Stimulated activated CD8-positive, alpha-beta memory T cell treated with anti-CD3 and anti-CD28 coated beads, Interleukin-15, amount 100 ng/mL, for 1 hour (primary cell): ENCODE results near the gene CYB5R4.
"Not testable (repeated sequence)": the region's sequence is repeated elsewhere in the genome, so short reads cannot be mapped to it uniquely, and the experiment has no call there.

Experiments used
- DNase-seq: peaks from one replicate; pipeline ENCODE4 v3.0.0-alpha.2; 2020; ENCODE audit warnings: low read depth

CYB5R4 gene

GRCh38 chr6:83908813-83909212, 49.3 kb downstream of the CYB5R4 start:
- no peak for DNase-seq

DNA sequence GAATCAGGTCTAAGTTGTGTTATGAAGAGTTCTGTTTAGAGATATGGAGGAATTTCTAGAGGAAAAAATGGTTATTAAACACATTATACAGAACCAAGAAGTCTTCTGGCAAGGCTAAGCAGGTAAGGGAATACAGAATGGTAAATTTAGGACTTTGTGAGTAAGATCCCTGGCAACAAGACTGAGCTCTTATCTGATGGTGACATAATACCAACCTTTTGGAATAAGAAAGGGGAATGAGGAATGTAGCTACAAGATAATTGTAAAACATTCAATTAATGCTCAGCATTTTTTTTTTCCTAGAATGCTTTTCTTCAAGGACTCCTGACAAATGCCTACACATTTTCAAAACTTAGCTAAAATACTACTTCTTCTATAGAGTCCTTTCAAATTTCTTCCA, 51.8 kb downstream of the CYB5R4 start:
- DNase-seq: no peak

DNA sequence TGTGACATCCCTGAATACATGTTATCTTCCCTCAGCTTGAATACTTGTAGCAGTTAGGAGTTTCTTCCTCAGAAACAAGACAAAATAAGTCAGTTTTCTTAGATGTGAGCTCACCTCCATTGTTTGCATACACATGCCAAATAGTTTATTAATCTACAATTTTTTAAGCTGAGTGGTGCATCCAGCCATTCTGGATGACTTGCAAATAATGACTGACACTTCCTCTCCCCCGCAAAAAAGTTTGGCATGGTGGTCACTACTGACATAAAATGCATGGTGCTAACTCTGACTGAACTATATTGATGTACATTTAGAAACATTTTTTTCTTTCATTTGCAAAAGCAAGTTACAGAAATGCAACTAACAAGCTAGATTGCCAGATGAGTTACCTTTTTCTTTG, 55.5 kb downstream of the CYB5R4 start:
- DNase-seq: no peak

GRCh38 chr6:83917001-83917400, 57.5 kb downstream of the CYB5R4 start:
- DNase-seq: no peak

GRCh38 chr6:83920017-83920416, 60.5 kb downstream of the CYB5R4 start:
- no peak for DNase-seq

DNA sequence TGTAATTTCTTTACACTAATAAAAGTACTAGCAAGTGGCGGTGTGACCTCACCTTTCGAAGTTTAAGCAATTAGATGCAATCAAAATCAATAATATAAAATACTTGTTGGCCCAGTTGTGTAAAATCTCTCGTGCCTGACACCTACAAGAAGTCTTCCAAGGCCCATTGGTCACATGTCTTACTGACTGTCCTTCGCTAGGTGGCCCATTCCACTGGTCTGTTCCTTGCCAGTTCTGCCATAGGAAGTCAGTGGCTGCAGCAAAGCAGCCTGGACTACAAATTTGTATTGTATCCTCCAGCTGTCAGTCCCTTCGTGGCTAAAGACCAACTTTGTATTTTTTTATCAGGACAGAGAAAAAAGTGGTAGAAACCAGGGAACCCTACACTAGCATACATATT, 61.8 kb downstream of the CYB5R4 start:
- no peak for DNase-seq

DNA sequence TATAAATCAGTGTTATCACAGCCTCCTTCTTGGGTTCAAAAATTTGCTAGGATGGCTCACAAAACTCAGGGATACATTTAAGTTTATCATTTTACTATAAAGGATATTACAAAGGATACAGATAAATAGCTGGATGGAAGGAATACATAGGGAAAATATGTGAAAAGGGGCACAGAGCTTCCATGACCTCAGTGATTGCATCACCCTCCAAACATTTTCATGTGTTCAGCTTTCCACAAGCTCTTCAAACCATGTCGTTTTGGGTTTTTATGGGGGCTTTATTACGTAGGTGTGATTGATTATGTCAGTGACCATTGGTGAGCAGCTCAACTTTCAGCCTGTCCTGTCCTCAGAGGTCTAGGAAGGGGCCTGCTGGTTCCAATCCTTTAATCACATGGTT, 68.0 kb downstream of the CYB5R4 start:
- DNase-seq: no peak

- DNase-seq: no peak
Measured at GRCh38 chr6:83928286-83928685, 68.8 kb downstream of the CYB5R4 start.

GRCh38 chr6:83946201-83946833, 86.8 kb downstream of the CYB5R4 start:
- DNase-seq: not testable (repeated sequence)

DNA sequence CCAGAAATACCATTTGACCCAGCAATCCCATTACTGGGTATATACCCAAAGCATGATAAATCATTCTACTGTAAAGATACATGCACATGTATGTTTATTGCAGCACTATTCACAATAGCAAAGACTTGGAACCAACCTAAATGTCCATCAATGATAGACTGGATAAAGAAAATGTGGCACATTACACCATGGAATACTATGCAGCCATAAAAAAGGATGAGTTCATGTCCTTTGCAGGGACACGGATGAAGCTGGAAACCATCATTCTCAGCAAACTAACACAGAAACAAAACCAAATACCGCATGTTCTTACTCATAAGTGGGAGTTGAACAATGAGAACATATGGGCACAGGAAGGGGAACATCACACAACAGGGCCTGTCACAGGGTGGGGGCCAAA, 88.5 kb downstream of the CYB5R4 start:
- not testable (repeated sequence) for DNase-seq

DNA sequence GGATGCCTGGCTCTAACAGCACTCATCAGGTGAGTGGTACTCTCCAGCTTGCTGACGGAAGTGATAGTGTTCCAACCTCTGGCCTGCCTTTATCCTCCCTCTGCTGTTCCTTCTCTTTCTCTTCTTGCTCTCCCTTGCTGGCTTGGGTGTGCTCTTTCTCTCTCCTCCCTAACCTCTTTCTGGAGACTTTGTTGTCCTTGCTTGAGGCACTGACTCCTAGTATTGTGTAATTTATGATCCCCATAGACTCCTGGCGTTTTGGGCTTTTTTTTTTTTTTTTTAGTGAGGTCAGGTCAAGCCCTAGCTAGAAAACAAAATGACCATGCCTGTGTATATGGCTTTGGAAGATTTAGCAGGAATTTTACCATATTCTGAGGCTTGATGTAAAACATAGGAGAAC, 89.4 kb downstream of the CYB5R4 start:
- DNase-seq: no peak

GRCh38 chr6:83951423-83951822, 91.9 kb downstream of the CYB5R4 start:
- not testable (repeated sequence) for DNase-seq

DNA sequence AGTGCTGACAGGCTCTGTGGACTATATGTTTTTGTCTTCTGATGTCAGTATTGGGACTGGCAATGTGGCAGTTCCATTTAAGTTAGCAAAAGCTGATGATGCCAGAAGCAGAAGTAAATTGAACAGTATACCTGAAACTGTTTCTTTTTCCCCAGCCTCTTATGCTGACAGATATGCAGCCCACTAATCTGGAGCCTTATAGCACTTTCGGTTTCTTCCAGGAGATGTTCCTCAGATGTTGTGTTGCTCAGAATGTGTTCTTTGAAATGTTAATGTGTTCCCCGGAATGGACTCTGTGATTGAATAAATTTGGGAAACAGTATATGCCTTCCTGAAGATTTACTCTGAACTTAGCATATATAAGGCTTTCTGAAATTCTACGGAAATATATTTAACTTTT, 93.3 kb downstream of the CYB5R4 start:
- no peak for DNase-seq

GRCh38 chr6:83954371-83954770, 94.9 kb downstream of the CYB5R4 start:
- DNase-seq: no peak

GRCh38 chr6:83958241-83958685, 98.8 kb downstream of the CYB5R4 start:
- no peak for DNase-seq

DNA sequence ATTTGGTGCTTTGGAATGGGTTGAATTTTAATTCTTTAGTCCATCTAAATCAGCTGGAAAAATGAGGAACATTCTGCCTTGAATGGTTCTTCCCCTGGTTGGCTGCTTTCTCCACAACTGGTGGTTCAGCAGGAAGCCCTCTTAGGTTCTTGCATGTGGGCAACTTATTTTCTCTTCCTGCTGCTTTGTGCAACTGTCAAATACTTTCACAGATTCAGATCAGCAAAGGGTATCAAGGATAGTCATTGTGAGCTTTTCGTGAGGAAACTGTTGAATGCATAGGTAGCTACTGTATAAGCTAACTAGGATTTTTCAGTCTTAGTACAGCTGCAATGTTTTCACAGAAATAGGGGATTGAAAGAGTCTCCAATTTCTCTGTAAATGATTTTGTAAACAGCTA, 101.2 kb downstream of the CYB5R4 start:
- no peak for DNase-seq

DNA sequence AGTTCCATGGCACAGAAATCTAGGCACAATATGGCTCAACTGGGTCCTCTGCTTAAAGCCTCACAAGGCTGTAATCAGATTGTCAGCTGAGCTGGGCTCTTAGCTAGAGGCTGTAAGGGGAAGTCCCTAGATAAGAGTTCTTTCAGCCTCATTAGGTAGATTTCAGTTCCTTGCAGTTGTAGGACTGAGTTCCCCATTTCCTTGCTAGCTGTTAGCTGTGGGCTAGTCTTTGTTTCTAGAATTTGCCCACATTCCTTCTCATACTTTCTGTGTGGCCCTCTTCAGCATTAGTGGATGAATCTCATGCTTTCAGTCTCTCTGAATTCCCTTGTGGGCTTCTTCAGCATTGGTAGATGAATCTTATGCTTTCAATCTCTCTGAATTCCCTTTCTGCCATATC, 103.1 kb downstream of the CYB5R4 start:
- DNase-seq: no peak

GRCh38 chr6:83966539-83966938, 107.0 kb downstream of the CYB5R4 start:
- no peak for DNase-seq

- no peak for DNase-seq
Measured at GRCh38 chr6:83970582-83970981, 111.1 kb downstream of the CYB5R4 start.

- DNase-seq: no peak
Measured at GRCh38 chr6:83974409-83975050, 115.0 kb downstream of the CYB5R4 start.

DNA sequence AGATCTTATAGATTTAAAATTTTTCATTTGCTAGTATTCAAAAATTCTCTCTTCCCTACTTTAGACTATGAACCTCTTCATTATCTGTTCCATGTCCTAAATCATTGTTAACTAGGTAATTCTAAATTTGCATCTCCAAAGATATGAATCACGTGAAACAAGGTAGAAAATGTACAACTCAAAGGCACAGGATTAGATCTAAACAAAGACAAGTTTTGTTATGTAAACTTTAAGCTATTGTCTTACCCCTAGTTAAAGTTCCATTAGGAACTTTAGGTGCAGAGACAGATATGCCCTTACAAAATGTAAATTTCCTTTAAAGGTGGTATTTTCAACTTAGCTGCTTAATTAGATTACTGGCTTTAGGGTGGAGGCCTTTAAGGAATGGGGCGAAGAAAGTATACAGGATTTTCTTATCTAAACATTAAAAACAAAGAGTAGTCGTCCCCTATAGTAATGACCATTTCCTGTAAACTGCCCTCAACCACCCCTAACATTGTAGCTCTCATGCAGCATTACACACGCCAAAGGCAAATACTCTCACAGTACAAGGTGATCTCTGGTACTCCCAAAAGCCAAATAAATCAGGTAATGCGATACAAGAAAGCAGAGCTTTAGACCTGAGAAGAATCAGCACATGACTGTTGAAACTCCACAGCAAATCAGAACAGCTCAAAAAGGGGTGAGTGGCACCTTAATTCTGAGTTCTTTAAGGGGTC, 116.7 kb downstream of the CYB5R4 start:
- DNase-seq: no peak

- no peak for DNase-seq
Measured at GRCh38 chr6:83976871-83977270, 117.4 kb downstream of the CYB5R4 start.

- DNase-seq: no peak
Measured at GRCh38 chr6:83978324-83978734, 118.8 kb downstream of the CYB5R4 start.
